Kidney glomerular epithelial cell (primary cell): Measurements from ENCODE around the gene NCBP3.
"Not testable (repeated sequence)": the region's sequence is repeated elsewhere in the genome, so short reads cannot be mapped to it uniquely, and the experiment has no call there.

Source experiments
- DNase-seq: peaks from one replicate; lab custom pipeline; 2025; lab: John Stamatoyannopoulos, UW

Gene NCBP3

GRCh38 chr17:3785323-3785722 is 60.7 kb downstream of the NCBP3 start:
- not testable (repeated sequence) for DNase-seq

DNA sequence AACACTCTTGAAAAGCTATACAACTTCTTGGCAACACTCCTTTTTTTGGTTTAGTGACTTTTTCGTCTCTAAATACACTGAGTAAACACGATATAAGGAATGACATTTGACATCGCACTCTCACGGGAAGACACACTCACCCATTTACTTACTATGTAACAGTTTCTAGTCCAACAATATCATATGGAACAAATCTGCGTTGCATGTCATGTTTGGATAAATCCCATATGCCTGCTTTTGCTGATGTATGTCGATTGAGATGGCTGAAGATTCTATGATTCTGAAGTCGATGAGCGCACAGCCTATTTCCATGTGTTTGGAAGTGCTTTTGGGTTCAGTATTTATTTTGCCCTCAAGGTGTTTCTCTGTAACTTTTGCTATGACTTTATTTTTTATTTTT is 63.3 kb downstream of the NCBP3 start:
- no peak for DNase-seq

DNA sequence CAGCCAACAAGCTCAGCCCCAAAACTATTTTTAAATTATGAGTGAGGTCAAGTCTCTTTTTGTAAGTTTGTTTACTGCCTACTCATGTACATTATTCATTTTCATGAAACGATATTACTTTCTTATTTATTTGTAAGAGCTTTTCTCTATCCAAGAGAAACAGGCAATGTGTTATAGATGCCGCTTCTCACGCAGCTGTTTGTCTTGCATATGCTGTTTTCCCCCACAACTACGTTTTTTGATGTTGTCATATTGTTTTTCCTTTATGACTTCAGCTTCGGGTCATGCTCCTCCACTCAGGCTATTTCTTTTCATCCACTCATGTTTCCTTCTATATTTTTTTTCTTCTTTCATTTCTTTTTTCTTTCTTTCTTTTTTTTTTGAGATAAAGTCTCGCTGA is 65.1 kb downstream of the NCBP3 start:
- no peak for DNase-seq

DNA sequence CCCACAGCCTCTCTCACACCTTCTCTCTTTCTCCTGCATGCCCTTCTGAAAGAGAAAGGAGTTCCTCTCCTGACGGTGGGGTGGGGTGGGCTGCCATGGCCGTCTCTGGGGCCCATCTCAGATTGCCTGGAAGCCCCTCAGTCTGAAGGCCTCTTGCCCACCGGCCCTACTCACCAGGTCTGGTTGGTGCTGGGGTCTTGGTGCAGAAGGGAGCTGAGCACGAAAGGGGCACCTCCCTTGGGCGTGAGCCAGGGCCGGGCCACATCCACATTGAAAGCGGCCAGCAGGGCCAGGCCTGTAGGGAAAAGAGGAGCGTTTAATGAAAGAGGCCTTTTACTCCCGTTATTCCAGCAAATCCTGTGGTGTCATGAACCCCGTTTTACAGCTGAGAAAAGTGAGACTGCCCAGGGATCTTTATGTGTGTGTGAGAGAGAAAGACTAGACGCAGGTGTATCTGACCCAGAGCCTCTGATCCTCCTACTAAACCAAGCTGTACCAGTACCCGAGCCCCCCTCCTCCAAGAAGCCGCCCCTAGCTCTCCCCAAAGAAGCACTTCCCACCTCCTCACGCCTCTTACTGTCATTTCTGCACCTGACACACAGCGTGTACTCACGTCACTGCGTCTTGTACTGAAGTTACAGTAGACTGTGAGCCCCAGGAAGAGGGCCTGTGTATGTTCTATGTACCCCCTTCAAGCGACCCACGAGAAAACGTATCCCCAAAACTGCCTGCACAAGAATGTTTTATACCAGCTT is 68.5 kb downstream of the NCBP3 start:
- no peak for DNase-seq

- DNase-seq, result no peak
Measured at GRCh38 chr17:3773966-3774365, 72.1 kb downstream of the NCBP3 start.

- DNase-seq, result no peak
Measured at GRCh38 chr17:3773511-3773910, 72.5 kb downstream of the NCBP3 start.

- no peak for DNase-seq
Measured at GRCh38 chr17:3772764-3773163, 73.3 kb downstream of the NCBP3 start.

DNA sequence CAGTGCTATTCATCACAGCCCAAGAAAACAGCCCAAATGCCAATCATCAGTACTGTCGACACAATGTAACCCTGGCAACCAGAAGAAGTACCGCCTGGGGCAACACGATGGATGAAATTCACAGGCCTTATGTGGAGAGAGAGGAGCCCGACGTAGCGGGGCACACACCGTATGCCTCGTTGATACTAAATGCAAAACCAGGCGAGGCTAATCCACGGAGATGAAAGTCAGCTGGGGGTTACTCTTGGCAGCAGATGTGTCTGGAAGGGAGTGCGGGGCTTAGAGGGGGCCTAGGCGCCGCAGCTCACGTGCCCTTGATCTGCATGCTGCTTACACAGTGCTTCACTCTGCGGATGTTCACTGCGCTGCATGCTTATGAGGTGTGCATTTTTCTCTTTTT is 74.9 kb downstream of the NCBP3 start:
- DNase-seq, result no peak

GRCh38 chr17:3770466-3770865 is 75.6 kb downstream of the NCBP3 start:
- no peak for DNase-seq

DNA sequence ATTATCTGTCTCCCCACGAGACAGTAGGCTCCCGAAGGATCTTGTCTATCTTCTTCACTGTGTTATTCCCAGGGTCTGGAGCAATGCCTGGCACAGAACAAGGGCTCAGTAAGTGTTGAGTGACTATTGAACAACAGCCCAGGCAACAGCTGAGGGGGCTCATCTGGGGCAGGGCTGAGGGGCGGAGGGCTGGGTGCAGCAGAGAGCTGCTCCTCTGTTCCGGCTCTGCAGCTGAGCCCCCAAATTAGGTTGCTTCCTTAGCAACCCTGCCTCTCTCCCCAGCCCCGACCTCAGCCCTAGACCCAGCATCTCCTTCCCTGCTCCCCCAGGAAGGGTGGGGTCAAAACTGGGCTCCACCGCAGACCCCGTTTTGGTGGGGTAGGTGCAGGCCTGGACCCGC is 77.3 kb downstream of the NCBP3 start:
- no peak for DNase-seq

DNA sequence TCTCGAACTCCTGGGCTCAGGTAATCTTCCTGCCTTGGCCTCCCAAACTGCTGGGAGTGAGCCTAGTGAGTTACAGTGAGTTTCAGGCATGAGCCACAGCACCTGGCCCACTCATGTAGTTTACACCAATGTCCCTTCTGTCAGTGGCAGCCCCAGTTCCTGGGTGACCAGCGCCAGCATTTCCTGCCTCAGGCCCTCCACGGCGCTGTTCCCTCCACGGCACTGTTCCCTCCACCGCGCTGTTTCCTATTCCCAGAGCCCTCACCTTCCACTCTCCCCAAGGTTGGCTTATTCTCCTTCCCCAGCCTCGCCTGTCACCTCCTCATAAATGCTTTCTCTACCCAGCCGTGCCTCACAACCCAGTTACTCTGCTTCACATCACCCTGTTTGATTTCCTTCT is 77.7 kb downstream of the NCBP3 start:
- DNase-seq, result no peak

GRCh38 chr17:3766779-3767178 is 79.3 kb downstream of the NCBP3 start:
- DNase-seq, result no peak

- no peak for DNase-seq
Measured at GRCh38 chr17:3765981-3766380, 80.1 kb downstream of the NCBP3 start.

- DNase-seq, result no peak
Measured at GRCh38 chr17:3763777-3764170, 82.3 kb downstream of the NCBP3 start.

- DNase-seq, result no peak
Measured at GRCh38 chr17:3762922-3763776, 82.9 kb downstream of the NCBP3 start.

- no peak for DNase-seq
Measured at GRCh38 chr17:3761918-3762380, 84.1 kb downstream of the NCBP3 start.

GRCh38 chr17:3761036-3761917 is 84.8 kb downstream of the NCBP3 start:
- DNase-seq, result no peak

- no peak for DNase-seq
Measured at GRCh38 chr17:3759597-3760216, 86.3 kb downstream of the NCBP3 start.

- DNase-seq, result no peak
Measured at GRCh38 chr17:3755335-3756030, 90.6 kb downstream of the NCBP3 start.

GRCh38 chr17:3754458-3755334 is 91.3 kb downstream of the NCBP3 start:
- no peak for DNase-seq
